ENCODE data around the gene OR2T6. TPM values are rescaled to one million over a fixed set of nuclear protein-coding genes. Genes with fewer than 3 reads are reported as not detected.

The OR2T6 gene
- total RNA-seq, 1 donor, result not detected

- DNase-seq (ENCODE audit: insufficient read length, low spot score, missing footprints), result no peak
- H3K27ac ChIP-seq (ENCODE audit: low read depth, low read length), result no peak within 1 kb of the TSS
- H3K27me3 ChIP-seq (ENCODE audit: insufficient read depth, low read length), result no peaks in the 10 kb centered on the region
- TF ChIP-seq, protein P1, sequence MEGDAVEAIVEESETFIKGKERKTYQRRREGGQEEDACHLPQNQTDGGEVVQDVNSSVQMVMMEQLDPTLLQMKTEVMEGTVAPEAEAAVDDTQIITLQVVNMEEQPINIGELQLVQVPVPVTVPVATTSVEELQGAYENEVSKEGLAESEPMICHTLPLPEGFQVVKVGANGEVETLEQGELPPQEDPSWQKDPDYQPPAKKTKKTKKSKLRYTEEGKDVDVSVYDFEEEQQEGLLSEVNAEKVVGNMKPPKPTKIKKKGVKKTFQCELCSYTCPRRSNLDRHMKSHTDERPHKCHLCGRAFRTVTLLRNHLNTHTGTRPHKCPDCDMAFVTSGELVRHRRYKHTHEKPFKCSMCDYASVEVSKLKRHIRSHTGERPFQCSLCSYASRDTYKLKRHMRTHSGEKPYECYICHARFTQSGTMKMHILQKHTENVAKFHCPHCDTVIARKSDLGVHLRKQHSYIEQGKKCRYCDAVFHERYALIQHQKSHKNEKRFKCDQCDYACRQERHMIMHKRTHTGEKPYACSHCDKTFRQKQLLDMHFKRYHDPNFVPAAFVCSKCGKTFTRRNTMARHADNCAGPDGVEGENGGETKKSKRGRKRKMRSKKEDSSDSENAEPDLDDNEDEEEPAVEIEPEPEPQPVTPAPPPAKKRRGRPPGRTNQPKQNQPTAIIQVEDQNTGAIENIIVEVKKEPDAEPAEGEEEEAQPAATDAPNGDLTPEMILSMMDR (IDR thresholded peaks at IDR 0.05; ENCODE audit: extremely low read depth, low read depth, low read length), result no peak
- H4K20me1 ChIP-seq (ENCODE audit: insufficient read depth, low read length), result no peaks in the 10 kb centered on the region
- H2AFZ ChIP-seq (ENCODE audit: low read length), result no peak within 1 kb of the TSS
- H3K9me3 ChIP-seq (ENCODE audit: low read depth, low read length), result peaks cover 2% of the 10 kb centered on the region
- no peaks in the 10 kb centered on the region for H3K4me1 ChIP-seq (ENCODE audit: insufficient read depth, low read length)
- no peaks in the 10 kb centered on the region for H3K79me2 ChIP-seq (ENCODE audit: insufficient read depth, low read length)
- H3K4me2 ChIP-seq (ENCODE audit: insufficient read depth, low read length), result no peak within 1 kb of the TSS
- no peak within 1 kb of the TSS for H3K4me3 ChIP-seq (ENCODE audit: insufficient read depth, low read length)
- H3K36me3 ChIP-seq (ENCODE audit: insufficient read depth, low read length), result no peaks in the 10 kb centered on the region
Measured at GRCh38 chr1:248402748-248403147, 27.2 kb downstream of the OR2T6 start, which contains the start of gene OR2T1. Gene OR2T1 (plus strand): TSS chr1:248403048. CDS start chr1:248406148, 3,100 bp downstream.

DNA sequence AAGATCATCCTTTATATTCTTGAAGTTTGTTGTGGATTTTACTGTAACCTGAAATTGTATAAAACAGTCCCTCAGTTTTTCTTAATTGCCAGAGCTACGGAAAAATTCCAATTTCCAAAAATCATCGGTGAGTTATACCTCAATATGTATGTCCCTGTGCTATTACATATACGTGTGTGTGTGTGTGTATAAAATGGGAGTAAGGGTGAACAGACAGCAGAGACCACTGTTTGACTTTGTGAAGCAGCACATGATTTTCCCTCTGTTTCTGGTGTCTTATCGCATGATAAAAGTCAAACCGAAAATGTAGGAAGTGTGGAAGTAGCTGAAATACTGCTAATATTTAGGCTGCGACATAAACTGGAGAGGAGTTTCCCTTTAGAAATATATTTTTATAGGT is 28.5 kb downstream of the OR2T6 start:
- Histone ChIP-seq H3K27me3 (ENCODE audit: insufficient read depth, low read length) (no peaks in the 10 kb centered on the region), H3K4me2 (ENCODE audit: insufficient read depth, low read length) (no peak overlapping the region), H3K4me3 (ENCODE audit: insufficient read depth, low read length) (no peak overlapping the region), H3K79me2 (ENCODE audit: insufficient read depth, low read length) (no peaks in the 10 kb centered on the region), H3K27ac (ENCODE audit: low read depth, low read length) (no peak overlapping the region), H3K4me1 (ENCODE audit: insufficient read depth, low read length) (no peaks in the 10 kb centered on the region), H2AFZ (ENCODE audit: low read length) (no peak overlapping the region), H4K20me1 (ENCODE audit: insufficient read depth, low read length) (no peaks in the 10 kb centered on the region), H3K36me3 (ENCODE audit: insufficient read depth, low read length) (no peaks in the 10 kb centered on the region), H3K9me3 (ENCODE audit: low read depth, low read length) (peaks cover 2% of the 10 kb centered on the region)
- TF ChIP-seq, protein P1 (IDR thresholded peaks at IDR 0.05; ENCODE audit: extremely low read depth, low read depth, low read length), result no peak
- no peak for DNase-seq (ENCODE audit: insufficient read length, low spot score, missing footprints)

- Histone ChIP-seq H2AFZ (ENCODE audit: low read length) (no peak overlapping the region), H3K4me1 (ENCODE audit: insufficient read depth, low read length) (no peaks in the 10 kb centered on the region)
Measured at GRCh38 chr1:248406721-248407692, 31.5 kb downstream of the OR2T6 start.

GRCh38 chr1:248416226-248416625 is 40.7 kb downstream of the OR2T6 start:
- Histone ChIP-seq H3K4me3 (ENCODE audit: insufficient read depth, low read length) (no peak overlapping the region), H3K9me3 (ENCODE audit: low read depth, low read length) (peaks cover 5% of the 10 kb centered on the region), H2AFZ (ENCODE audit: low read length) (no peak overlapping the region), H3K4me2 (ENCODE audit: insufficient read depth, low read length) (no peak overlapping the region), H3K79me2 (ENCODE audit: insufficient read depth, low read length) (no peaks in the 10 kb centered on the region), H4K20me1 (ENCODE audit: insufficient read depth, low read length) (no peaks in the 10 kb centered on the region), H3K27me3 (ENCODE audit: insufficient read depth, low read length) (no peaks in the 10 kb centered on the region), H3K27ac (ENCODE audit: low read depth, low read length) (no peak overlapping the region), H3K4me1 (ENCODE audit: insufficient read depth, low read length) (no peaks in the 10 kb centered on the region), H3K36me3 (ENCODE audit: insufficient read depth, low read length) (no peaks in the 10 kb centered on the region)
- no peak for DNase-seq (ENCODE audit: insufficient read length, low spot score, missing footprints)
- TF ChIP-seq, protein P1 (IDR thresholded peaks at IDR 0.05; ENCODE audit: extremely low read depth, low read depth, low read length), result no peak

More at GRCh38 chr1:248406721-248407692, 31.5 kb downstream of the OR2T6 start:
- no peaks in the 10 kb centered on the region for H4K20me1 ChIP-seq (ENCODE audit: insufficient read depth, low read length)
- TF ChIP-seq, protein P1 (IDR thresholded peaks at IDR 0.05; ENCODE audit: extremely low read depth, low read depth, low read length), result no peak
- DNase-seq (ENCODE audit: insufficient read length, low spot score, missing footprints), result no peak
- H3K4me2 ChIP-seq (ENCODE audit: insufficient read depth, low read length), result no peak overlapping the region
- H3K4me3 ChIP-seq (ENCODE audit: insufficient read depth, low read length), result no peak overlapping the region
- no peaks in the 10 kb centered on the region for H3K27me3 ChIP-seq (ENCODE audit: insufficient read depth, low read length)
- H3K27ac ChIP-seq (ENCODE audit: low read depth, low read length), result no peak overlapping the region
- no peaks in the 10 kb centered on the region for H3K36me3 ChIP-seq (ENCODE audit: insufficient read depth, low read length)
- no peaks in the 10 kb centered on the region for H3K79me2 ChIP-seq (ENCODE audit: insufficient read depth, low read length)
- H3K9me3 ChIP-seq (ENCODE audit: low read depth, low read length), result peaks cover 6% of the 10 kb centered on the region
